HG03095 (cell line): ENCODE data around the gene ALOX5.
"Not testable (repeated sequence)": the region's sequence is repeated elsewhere in the genome, so short reads cannot be mapped to it uniquely, and the experiment has no call there.

Experiments used
- ATAC-seq: cut with Tn5 transposase; IDR thresholded peaks from one replicate; pipeline ENCODE4 v1.9.1; 2021; ENCODE audit warnings: moderate library complexity; ENCODE audit not compliant: unreplicated experiment

ALOX5 gene

DNA sequence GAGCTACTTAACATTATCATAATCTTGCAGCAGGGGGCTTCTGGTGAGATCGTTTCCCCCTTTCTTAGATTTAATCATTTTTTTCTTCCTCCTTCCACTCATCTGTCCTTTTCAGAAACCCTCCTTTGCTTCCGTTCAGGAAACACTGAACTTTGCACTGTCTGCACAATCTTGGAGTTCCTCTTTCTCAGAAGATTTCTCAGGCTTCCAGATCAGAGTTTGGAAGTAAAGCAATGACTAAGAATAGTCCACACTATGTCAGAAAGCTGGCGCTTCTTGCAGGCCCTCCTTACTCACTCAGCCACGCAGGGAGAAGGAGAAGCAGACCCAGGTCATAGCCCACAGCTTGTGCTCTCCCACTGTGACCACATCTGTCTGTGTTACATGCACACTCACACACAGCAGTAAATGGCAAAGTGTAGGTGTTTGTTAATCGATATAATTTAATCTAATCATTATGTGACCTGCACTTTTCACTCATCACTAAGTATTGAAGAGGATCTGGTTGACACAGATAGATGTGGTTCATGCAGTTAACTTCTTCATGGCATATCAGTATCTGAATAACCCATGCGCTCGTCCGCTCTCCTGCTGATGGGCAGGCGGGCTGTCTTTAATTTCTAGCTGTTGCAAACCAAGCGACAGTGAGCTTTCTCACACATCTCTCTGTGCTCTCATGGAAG is 30.2 kb downstream of the ALOX5 start:
- no peak for ATAC-seq

DNA sequence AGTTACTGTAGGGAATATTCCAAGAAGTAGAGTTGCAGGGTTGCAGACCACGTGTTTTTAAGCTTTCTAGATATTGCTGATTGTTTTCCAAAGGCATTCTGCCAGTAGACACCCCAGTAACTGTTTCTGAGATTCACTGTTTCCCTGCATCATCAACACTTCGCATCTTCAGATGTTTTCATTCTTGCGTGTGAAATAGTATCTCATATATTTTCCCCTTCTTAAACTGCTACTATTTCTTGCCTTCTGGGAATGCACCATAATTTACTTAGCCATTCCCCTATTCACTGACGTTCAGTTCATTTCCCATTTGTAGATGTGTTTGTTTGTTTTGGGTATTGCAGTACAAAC is 30.7 kb downstream of the ALOX5 start:
- no peak for ATAC-seq

DNA sequence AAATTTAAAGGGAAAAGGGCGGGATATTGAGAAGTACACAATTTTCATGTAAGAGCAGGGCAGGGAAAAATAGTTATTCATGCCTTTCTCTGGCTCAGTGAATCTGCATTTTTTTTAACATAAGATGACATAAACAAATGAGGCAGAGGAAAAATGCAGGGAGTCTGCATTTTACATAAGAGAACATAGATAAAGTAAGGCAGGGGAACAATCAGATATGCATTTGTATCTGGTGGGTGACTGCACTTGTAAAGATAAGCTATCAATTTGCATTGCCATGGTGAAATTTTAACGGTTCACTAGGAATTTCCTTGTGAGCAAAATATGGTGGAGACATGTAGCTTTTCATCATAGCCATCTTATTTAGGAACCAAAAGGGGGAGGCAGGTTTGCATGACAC is 33.5 kb downstream of the ALOX5 start:
- no peak for ATAC-seq

DNA sequence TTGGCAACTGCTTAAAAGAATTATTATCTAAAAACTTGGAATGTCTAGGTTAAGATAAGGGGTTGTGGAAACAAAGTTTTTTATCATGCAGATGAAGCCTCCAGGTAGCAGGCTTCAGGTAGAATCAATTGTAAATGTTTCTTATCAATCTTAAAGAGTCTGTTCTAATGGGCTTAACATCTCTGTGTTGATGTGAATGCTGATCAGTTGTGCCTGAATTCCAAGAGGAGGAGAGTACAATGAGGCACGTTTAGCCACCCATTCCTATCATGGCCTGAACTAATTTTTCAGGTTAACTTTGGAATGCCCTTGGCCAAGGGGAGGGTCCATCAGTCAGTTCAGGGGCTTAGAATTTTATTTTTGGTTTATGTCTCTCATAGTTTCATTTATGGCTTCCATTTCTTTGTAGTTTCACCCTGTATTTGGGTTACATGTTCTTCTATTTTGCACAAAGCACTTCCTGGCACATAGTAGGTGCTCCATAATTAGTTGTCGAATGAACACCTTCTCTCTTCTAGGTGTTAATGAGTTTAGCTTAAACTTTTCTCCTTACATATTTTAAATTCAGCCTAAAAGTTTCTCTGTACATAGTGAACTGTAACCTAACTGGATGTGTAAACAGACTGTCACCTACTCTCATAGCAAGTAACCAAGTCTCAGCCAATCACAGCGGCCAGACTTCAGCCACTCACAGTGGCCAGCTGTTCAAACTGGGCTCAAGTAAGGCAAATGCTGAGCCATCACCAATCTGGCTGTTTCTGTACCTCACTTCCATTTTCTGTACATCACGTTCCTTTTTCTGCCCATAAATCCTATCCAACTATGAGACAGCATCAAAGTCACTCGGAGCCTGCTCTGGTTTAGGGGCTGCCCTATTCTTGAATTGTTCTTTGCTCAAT is 34.7 kb downstream of the ALOX5 start:
- ATAC-seq: no peak

DNA sequence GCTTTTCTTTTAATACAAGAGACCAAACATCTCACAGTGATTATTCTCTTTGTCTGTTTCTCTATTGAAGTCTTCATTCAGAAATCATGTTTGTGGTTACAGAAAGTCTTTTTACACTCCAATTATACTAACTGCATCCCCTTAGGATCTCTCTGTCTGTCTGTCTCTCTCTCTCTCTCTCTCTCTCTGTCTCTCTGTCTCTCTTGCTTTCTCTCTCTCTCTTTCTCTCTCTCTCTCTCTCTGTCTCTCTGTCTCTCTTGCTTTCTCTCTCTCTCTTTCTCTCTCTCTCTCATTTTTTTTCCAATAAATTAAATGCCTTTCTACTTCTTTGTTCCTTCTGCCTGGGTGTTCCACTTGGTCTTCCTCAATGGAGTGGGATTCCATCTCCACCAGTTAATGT is 35.3 kb downstream of the ALOX5 start:
- not testable (repeated sequence) for ATAC-seq

DNA sequence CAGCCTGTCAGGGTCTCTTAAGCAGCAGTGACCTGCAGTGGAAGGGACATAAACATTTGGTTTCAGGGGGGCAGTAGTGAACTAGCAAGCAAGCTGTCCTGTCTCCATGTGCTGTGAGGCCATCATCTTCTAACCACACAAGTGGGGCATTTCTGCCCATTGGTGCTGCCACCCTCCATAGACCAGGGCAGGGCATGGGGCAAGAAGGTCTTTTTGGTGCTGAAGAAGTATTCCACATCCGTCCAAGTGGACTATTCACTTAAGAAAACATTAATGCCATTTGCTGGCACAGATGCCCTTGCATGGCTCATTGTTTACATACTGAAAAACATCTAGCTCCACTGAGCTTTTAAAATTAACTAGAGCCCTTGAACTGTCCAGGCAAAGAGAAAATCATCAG is 35.8 kb downstream of the ALOX5 start:
- no peak for ATAC-seq

DNA sequence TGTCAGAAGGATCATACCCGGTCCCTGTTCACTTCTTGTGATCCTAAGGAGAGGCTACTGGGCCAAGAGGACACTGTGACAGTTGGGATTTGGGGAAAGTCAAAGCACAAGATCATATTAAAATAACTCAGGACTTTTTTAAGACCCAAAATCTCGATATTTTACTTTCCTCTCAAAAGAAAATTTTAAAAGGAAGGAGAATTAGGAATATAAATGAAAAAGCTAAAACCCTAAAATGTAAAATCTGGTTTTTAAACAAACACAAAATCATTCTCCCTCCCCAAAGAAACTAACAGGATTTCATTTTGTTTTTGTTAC is 36.4 kb downstream of the ALOX5 start:
- no peak for ATAC-seq

DNA sequence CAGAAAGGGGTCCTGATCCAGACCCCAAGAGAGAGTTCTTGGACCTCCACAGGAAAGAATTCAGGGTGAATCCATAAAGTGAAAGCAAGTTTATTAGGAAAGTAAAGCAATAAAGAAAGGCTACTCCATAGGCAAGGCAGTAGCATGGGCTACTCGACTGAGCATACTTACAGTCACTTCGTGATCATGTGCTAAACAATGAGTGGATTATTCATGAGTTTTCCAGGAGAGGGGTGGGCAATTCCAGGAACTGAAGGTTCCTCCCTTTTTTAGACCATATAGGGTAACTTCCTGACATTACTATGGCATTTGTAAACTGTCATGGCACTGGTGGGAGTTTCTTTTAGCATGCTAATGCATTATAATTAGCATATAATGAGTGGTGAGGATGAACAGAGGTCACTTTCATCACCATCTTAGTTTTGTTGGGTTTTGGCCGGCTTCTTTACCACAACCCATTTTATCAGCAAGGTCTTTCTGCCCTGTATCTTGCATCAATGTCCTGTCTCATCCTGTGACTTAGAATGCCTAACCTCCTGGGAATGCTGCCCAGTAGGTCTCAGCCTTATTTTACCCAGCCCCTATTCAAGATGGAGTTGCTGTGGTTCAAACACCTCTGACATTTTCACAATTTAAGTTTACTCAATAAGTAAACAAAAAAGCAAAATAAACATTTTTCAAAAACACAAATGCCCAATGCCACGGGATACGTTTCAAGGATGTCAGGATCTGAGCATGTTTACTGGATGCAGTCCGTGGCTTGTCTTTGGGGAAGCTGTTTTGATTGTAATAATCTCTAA is 37.0 kb downstream of the ALOX5 start:
- no peak for ATAC-seq

DNA sequence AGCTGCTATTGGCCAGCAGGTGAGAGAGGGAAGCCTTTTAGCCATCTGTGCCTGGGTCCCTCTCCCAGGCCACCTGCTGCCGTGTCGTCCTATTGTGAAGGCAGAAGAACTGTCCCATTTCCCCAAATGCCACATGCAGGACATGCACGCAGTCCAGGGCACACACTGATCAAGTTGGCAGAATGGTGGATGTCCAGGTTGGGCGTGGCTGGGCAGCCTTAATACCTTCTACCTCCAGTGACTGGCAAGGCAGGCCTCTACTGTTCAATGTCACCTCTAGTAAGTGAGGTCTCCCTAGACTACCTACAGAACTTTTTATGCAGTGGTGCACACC is 37.6 kb downstream of the ALOX5 start:
- no peak for ATAC-seq

DNA sequence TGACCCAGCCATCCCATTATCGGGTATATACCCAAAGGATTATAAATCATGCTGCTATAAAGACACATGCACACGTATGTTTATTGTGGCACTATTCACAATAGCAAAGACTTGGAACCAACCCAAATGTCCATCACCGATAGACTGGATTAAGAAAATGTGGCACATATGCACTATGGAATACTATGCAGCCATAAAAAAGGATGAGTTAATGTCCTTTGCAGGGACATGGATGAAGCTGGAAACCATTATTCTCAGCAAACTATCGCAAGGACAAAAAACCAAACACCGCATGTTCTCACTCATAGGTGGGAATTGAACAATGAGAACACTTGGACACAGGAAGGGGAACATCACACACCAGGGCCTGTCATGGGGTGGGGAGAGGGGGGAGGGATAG is 41.0 kb downstream of the ALOX5 start:
- ATAC-seq: not testable (repeated sequence)

DNA sequence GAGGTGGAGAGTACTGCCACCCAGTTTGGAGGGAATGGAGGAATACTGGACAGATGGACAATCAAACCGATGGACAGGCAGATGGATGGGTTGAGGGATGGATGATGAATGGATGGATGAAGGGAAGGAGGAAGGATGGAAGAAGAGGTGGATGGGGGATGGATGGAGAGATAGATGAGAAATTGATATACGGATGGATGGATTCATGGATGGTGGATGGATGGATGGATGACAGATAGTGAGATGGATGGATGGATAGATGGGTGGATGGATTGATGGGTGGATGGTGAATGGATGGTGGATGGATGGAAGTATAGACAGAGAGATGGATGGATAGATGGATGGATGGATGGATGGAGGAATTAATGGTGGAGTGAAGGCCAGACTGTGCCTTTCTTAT is 42.6 kb downstream of the ALOX5 start:
- no peak for ATAC-seq

DNA sequence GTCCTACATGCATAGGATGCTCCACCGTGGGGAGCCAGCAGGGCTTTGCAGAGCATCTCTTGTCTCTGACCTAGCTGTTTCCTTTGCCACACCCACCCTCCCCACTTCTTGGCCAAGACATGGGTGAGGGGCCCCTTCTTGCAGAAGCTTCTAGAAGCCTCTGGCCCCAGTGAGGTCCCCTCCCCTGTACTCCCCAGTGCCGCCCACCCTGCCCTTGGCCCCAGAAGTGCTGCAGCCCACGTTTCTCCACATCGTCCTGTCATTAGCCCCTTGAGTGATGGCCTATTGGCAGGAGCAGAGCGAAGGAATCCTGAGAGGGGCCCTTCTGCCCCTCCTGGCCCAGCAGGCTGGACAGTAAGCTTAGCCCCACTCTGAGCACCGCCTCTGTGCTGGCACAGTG is 43.7 kb downstream of the ALOX5 start:
- no peak for ATAC-seq

DNA sequence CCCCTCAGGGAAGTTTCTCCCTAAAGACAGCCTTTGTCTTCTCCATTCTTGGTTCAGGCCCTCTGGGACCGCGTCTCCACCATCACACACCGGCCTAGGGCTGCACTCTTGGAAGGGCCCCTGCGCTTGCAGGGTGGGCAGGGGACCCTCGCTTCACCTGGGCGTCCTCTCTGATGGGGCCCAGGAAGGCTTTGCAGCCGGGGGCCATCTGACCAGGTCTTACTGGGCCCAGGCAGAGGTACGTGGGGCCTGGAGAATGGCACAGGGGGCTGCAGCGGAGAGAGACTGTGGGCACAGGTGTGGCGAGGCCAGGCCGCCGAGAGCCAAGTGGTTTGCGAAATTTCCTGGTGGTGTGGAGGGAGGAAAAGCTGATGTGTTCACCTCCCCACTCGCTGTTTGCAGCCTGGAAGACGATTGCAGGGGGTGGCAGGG is 44.4 kb downstream of the ALOX5 start:
- no peak for ATAC-seq

DNA sequence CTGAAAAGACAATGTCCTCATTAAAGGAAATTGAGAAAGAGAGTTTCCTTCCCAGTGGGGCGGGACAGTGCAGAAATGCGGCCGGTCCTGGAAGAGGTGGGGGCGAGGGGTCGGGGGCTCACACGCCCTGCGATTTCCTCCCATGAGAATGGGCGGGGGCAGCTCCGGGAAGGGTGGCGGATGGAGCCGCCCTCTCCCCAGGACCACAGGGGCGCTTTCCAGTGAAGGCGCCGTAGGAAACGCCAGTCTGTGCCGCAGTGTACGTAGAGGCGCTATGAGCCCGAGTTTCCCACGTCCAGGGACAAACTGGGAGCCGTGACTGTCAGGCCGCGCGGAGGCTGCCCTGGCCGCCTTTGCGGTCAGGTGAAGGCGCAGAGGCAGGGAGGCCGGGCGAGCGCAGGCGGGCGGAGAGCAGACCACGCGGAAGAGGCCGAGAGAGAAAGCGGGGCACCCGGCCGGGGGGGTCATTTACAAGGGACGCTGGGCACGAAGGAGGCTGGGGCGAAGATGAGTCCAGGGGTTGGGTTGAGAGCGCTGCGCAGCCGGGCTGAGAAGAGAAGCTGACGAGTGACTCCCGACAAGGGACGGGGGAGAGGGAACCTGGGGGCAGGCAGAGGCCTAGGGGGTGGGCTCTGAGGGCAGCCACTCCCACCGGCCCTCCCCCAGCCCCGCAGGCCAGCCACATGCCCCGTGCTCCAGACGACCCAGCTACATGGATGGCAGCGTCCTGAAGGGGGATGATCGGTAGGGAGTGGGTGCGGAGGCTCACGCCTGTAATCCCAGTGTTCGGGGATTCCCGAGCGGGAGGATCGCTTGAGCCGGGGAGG is 45.0 kb downstream of the ALOX5 start:
- peak; percentile 50 for ATAC-seq

DNA sequence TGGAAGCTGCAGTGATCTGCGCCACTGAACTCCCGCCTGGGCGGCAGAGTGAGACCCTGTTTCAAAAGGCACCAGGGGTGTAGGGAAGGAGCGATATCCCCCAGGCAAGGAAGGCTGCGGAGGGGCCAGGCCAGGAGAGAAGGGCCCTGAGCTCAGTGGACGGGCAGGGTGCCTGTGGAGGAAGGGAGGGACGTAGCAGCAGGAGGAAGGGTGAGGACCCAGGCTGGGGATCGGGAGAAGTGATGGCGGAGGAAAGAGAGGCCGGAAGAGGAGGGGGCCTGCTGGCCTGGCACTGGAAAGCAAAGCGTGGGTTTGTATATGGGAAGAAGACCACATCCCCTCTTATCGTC is 45.6 kb downstream of the ALOX5 start:
- ATAC-seq: peak; percentile 3

DNA sequence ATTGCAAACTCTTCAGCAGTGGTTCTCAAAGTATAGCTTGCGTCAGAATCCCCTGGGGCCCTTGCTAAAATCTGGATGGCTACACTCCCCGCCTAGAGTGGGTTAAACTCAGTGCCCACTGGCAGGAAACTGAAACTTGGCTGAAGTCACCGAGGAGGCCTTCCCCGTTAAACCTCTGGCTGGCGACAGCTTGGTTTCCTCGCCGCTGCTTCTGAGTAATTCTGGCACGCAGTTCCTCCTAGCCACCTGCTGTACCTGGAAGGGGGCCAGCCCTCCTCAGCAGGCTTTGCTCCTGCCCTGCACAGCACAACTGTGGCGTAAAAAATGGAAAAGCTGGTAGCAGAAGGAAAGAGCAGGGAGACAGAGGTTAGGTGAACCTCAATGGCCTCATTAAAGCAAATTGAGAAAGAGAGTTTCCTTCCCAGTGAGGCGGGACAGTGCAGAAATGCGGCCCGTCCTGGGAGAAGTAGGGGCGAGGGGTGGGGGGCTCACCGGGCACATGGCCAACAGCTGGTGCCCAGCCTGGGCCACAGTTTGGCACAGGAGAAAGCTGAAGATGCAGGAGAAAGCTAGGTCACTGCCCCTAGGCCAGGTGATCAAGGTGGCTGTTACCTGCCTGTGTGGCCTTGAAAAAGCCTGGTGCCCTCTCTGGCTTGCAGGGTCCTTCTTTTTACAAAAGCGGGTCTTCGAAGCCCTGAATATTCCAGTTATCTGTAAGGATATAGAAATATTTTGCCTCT is 46.6 kb downstream of the ALOX5 start:
- peak; percentile 46 for ATAC-seq

DNA sequence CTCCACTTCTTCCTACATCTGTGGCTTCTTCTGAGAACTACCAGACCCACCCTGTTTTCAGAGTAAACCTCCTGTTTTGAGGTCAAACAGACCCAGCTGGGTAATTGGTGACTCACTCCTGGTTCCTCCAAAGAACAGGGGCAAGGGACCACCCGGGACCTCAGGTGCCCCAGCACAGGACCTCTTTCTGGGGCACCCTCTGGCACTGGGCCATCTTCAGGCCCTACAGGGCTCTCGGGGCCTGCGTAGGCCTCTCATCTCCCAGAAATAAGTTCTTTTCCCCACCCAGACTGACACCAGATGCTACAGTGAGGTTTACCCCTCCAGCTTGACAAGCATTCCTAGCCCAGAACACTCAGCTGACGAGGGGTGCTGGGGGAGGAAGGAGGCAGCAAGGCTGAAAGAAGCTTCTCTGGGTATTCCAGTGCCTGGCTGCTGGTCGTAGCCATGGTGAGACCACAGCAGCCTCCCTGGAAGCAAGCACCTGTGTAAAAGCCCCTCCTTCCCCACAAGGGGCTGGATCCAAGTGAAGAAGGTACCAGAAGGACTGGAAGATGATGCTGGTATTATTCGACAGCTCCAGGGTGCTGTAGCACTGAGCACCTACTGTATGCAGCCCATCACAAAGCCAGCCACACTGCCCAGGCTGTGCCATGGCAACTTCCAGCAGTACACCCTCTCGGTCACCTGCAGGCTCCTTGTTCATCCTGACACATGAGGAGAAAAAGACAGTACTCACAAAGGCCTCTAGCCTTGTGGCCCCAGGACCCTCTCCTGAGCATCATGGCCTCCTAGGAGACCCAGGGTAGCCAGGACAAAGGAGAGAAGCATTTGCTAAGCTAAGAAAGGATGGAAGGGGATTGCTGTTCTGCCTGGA is 47.4 kb downstream of the ALOX5 start:
- no peak for ATAC-seq

DNA sequence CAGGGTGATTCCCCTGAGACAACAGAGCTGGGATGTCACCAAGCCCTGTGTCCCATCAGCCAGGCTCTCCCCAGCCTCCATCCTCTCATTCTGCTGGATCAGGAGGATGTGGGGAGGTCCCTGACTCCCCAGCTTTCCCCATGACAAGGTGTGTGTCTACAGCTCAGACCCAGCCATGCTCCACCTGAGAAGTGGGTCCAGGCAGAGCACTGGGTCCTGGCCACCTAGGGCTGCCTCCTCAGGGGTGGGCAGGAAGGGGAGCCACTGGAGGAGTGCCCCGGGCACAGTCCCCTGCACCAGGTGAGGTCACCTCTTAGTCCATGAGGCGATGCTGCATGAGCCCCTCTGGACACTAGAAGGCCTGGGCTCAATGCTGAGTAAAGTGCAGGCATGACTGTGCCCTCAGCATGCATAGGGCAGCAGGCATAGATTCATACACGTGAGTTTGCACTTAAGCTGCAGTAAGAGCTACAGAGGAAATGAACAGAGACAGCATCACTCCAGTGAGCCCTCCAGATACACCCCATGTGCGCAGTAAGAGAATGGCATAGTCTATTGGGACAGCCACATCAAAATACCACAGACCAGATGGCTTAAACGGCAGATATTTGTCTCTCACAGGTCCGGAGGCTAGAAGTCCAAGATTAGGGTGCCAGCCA is 48.3 kb downstream of the ALOX5 start:
- ATAC-seq: no peak
